HL-60/S4 treated with phorbol 12-myristate 13-acetate at 8.2 ng/mL for 4 days and 3 days (cell line): Measurements from ENCODE around the gene CAPN7.
"Not testable (repeated sequence)": the region's sequence is repeated elsewhere in the genome, so short reads cannot be mapped to it uniquely, and the experiment has no call there.

Source experiments
- in situ Hi-C: fragments of 300-500 bp; cut with MboI; formaldehyde crosslinking; loops from 2 replicates; pipeline ENCODE4 v1.15.0; 2022; ENCODE audit warnings: low sequenced_read_pairs

Gene CAPN7

GRCh38 chr3:15205934-15206661 is at the start of gene CAPN7:
TSS of gene CAPN7 (plus strand) at chr3:15206246. CDS start at chr3:15206496, 250 bp downstream.
- in situ Hi-C loops, result no loop called here

DNA sequence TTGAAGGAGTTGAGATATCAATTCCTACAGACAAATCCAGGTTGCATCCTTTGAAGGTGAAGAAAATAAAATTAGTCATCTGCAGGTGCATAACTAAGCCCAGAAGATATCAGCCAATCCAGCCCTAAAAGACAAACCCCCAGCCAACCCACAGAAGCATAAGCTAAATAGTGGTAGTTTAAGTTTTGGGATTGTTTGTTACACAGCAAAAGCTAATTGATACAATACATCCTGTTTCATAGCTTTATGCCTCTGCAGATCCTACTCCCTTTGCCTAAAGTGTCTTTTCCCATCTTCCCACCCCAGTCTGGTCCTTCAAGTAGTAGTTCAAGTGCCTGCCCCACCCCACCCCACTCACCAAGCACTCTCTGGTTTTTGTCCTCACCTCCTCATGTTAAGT is 48.6 kb upstream of the CAPN7 start:
- in situ Hi-C loops, result no loop called here

GRCh38 chr3:15159501-15160136 is 46.4 kb upstream of the CAPN7 start:
- in situ Hi-C loops, result no loop called here

- in situ Hi-C loops, result no loop called here
Measured at GRCh38 chr3:15160662-15161061, 45.4 kb upstream of the CAPN7 start.

- in situ Hi-C loops, result no loop called here
Measured at GRCh38 chr3:15161133-15161532, 44.9 kb upstream of the CAPN7 start.

DNA sequence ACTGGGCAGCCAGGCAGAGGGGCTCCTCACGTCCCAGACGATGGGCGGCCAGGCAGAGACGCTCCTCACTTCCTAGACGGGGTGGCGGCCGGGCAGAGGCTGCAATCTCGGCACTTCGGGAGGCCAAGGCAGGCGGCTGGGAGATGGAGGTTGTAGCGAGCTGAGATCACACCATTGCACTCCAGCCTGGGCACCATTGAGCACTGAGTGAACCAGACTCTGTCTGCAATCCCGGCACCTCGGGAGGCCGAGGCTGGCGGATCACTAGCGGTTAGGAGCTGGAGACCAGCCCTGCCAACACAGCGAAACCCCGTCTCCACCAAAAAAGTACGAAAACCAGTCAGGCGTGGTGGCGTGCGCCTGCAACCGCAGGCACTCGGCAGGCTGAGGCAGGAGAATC is 42.4 kb upstream of the CAPN7 start:
- in situ Hi-C loops, result not testable (repeated sequence)

DNA sequence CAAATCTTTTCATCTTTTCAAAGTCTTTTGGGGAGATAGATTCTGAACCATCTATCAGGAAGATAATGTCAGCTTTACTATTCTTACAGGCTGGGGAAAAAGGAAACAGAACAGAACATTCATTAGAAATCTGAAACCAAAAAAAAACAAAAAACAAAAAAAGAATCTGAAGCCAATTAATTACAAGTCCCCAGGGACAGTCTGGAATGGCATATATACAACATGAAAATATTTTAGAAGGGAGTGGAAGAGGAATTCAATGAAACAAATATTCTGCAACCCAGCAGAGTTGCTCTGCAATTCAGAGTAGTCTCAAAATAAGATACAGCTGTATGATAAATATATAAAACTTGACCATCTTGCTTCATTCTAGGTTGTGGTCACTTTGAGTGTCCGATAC is 41.7 kb upstream of the CAPN7 start:
- in situ Hi-C loops, result no loop called here

- in situ Hi-C loops, result no loop called here
Measured at GRCh38 chr3:15165061-15165460, 41.0 kb upstream of the CAPN7 start.

- in situ Hi-C loops, result not testable (repeated sequence)
Measured at GRCh38 chr3:15166391-15166790, 39.7 kb upstream of the CAPN7 start.

DNA sequence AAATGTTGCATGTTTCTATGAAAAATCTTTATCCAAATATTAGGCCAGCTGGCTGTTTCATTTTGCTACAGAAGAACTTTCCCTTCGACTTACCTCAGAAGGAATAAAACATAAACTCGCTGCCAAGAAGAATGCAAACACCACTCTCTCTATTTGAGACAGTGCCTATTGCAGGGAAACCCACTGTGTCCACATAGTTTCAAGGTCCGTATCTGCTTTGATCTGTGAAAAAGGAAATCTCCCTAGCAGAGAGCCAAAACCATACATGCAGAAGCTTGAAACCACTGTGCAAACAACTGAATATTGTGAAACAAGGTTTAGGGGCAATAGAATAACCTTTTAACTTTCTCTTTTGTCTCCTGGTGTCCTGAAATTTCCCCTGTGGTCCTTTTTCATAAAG is 35.0 kb upstream of the CAPN7 start:
- in situ Hi-C loops, result no loop called here

- in situ Hi-C loops, result no loop called here
Measured at GRCh38 chr3:15172806-15173205, 33.2 kb upstream of the CAPN7 start.

- in situ Hi-C loops, result no loop called here
Measured at GRCh38 chr3:15174953-15175352, 31.1 kb upstream of the CAPN7 start.

GRCh38 chr3:15175605-15176004 is 30.4 kb upstream of the CAPN7 start:
- in situ Hi-C loops, result no loop called here

DNA sequence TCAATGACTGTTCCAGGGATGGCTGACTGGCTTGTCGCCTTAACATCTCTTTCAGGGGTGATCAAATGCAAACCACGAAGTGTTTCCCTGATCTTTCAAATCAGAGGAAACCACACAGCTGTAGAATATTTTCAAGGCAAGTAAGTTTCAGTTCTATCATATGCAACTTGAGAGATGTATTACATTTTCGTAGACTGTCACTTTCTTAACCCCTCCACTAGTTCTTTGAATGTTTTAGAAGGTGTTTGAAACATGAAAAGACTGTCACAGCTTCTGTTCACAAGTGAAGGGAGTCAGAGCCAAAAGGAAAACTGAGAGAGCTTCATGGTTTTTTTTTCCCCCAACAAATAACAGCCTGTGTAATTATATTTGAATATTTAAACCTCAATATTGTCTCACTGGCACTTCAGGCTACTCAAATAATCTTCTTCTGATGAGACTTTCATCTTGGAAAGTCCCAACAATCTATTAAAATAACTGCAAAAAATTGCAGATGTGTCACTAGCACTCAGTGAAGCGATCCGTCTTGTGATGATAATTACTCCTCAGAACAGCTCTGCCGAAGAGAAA is 25.9 kb upstream of the CAPN7 start:
- in situ Hi-C loops, result no loop called here

- in situ Hi-C loops, result no loop called here
Measured at GRCh38 chr3:15181511-15181910, 24.5 kb upstream of the CAPN7 start.

DNA sequence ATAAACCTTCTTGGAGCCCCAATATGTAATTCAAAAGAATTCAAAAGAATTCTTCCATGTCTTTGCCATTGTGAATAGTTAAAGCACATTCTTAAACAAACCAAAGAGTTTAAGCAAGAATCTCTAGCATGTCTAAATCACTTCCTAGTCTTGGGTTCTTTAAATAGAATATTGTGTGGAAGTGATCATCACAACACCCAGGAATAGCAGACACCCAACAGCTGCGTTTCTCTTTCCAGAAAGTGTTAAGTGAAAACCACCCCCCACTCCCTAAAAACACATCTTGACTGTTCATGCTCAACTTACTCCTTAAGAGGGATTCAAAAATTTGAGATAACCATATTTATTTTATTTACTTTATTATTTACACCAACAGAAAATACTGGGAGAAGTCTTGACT is 24.1 kb upstream of the CAPN7 start:
- in situ Hi-C loops, result no loop called here

DNA sequence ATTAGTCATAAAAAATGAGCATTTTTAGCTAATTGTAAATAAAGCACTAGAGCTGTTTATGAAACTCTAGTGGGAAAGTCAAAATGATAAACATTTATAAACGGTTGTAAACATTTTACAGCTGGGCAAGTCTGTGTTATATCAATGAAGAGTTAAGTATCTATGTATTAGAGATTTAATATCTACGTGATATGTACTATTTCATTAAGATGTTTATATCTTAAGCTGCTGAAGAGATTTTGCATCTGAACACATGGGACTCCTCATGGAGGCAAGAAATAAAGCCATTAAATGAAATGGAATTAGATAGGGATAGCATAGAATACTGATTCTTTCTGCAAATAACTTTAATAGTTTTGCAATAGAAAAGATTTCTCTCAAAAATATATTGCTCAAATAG is 23.0 kb upstream of the CAPN7 start:
- in situ Hi-C loops, result no loop called here

GRCh38 chr3:15185404-15185803 is 20.6 kb upstream of the CAPN7 start:
- in situ Hi-C loops, result no loop called here

GRCh38 chr3:15186101-15186476 is 20.0 kb upstream of the CAPN7 start:
- in situ Hi-C loops, result no loop called here

GRCh38 chr3:15186477-15187164 is 19.4 kb upstream of the CAPN7 start:
- in situ Hi-C loops, result not testable (repeated sequence)

- in situ Hi-C loops, result no loop called here
Measured at GRCh38 chr3:15197340-15198029, 8.6 kb upstream of the CAPN7 start.
